Heart left ventricle (tissue), 13 donors: ENCODE data around the gene CD300C.

Experiments
- POLR2A ChIP-seq, 2 donors: fragments of 450-650 bp; IDR thresholded peaks; one replicate each; pipeline ENCODE4 v1.6.1; 2017; ENCODE audit warnings: antibody characterized with exemption in 2 of 2, mild to moderate bottlenecking in 2 of 2, moderate library complexity in 2 of 2
- TF ChIP-seq, protein P1 (sequence below), 12 donors: fragments of 200-600 bp; sonication (generic) in 4 of 12; IDR thresholded peaks; one replicate each; pipeline versions ENCODE4 v1.5.0 to v1.8.0; 2018 to 2022; ENCODE audit warnings: antibody characterized with exemption in 12 of 12, mild to moderate bottlenecking in 5 of 12
- donor health status: ischemic (EF 13 %, LVEDD 7.1; RV severe dilation, severe dysfunction).
- donor health status: DM: no; HTN: yes; CAD: no.
- donor health status: DM: no; HTN: no; CAD: no.
- donor health status: ischemic (EF 25% LVEDD 6.9; RV normal size, moderate dysfunction).
- donor health status: ischemic (EF 25% LVEDD 5.7; RV mildly dilated, moderate dysfunction).
- donor health status: ischemic (EF 35%, LVEDD 5.7; RV mildly dilated, moderate dysfunction).
- donor health status: nonischemic (EF 11% LVEDD 7.7; RV severe dilation, severe dysfunction).
- donor health status: DM: yes; HTN: yes; CAD: no.
- donor health status: PGD.
- donor health status: ischemic (EF 29% LVEDD 5.4; RV normal size, mild dysfunction).
- donor health status: nonischemic (EF 23%, LVEDD 6.1; RV moderate dilation, normal function).

DNA sequence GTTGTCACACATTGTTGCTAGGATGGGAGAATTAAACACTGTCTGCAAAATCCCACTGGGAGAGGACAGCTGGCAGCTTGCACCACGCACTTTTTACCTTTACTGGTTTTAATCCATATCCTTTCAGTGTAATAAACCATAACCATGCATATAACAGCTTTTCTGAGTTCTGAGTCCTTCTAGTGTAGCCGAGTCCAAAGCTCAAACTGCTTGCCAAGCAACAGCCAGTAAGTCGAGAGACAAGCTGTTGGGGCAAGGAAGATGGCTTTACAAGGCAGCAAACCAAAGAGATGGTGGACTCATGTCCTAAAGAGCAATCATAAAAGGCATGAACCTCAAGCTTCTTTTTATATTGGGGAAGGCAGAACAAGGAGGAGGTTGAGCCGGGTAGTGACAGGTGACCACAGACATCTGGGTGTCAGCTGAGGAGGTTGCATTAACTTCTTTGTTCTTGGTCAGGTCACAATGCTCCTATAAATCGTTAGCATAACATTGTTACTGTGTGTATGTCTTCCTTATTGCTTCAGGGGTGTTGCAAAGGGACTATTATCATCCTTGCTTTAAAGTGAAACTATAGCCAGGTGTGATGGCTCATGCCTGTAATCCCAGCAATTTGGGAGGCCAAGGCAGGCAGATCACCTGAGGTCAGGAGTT lies 28.7 kb upstream of the CD300C start:
- TF ChIP-seq, protein P1, sequence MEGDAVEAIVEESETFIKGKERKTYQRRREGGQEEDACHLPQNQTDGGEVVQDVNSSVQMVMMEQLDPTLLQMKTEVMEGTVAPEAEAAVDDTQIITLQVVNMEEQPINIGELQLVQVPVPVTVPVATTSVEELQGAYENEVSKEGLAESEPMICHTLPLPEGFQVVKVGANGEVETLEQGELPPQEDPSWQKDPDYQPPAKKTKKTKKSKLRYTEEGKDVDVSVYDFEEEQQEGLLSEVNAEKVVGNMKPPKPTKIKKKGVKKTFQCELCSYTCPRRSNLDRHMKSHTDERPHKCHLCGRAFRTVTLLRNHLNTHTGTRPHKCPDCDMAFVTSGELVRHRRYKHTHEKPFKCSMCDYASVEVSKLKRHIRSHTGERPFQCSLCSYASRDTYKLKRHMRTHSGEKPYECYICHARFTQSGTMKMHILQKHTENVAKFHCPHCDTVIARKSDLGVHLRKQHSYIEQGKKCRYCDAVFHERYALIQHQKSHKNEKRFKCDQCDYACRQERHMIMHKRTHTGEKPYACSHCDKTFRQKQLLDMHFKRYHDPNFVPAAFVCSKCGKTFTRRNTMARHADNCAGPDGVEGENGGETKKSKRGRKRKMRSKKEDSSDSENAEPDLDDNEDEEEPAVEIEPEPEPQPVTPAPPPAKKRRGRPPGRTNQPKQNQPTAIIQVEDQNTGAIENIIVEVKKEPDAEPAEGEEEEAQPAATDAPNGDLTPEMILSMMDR (IDR thresholded peaks at IDR 0.05), result no peak
- TF ChIP-seq POLR2A (IDR thresholded peaks at IDR 0.05), result no peak
